Neural progenitor cell (in vitro differentiated cells): ENCODE measurements around the gene NEB.

ENCODE experiments used
- CTCF ChIP-seq: fragments of 200-600 bp; sonication (generic); IDR thresholded peaks from 2 replicates; pipeline ENCODE4 v1.5.1; 2017; ENCODE audit warnings: antibody characterized with exemption, mild to moderate bottlenecking
- EZH2 ChIP-seq: fragments of 200-600 bp; sonication (generic); IDR thresholded peaks from 2 replicates; pipeline ENCODE4 v1.6.1; 2017; ENCODE audit warnings: antibody characterized with exemption, mild to moderate bottlenecking, moderate library complexity
- EZH2phosphoT487 ChIP-seq: fragments of 200-600 bp; sonication (generic); IDR thresholded peaks from 2 replicates; pipeline ENCODE4 v1.6.1; 2017; ENCODE audit warnings: antibody characterized with exemption

GRCh38 chr2:151769606-151770005, 35.3 kb upstream of the NEB start:
- no peak for TF ChIP-seq CTCF
- TF ChIP-seq EZH2phosphoT487 = no peak
- no peak for TF ChIP-seq EZH2
